PC-3 (cell line): ENCODE data around the gene MRPS27. TPM values are rescaled to one million over a fixed set of nuclear protein-coding genes. Genes with fewer than 3 reads are reported as not detected.
A peak's percentile ranks its signal among the peaks of the same experiment; 100 is the strongest.

ENCODE experiments used
- ATAC-seq: fragments of 200-7000 bp; cut with Tn5 transposase; 2 replicates; pipeline ENCODE4 v1.9.1; 2020; ENCODE audit warnings: mild to moderate bottlenecking, moderate library complexity
- BruUV-seq: library from RNA; stranded (reverse); fragments of 400-500 nt; replicated peaks from 2 replicates; lab custom pipeline; 2021; lab: Mats Ljungman, UMichigan
- CTCF ChIA-PET: fragments of 300-600 bp; sonication (Branson Sonifier 250); formaldehyde crosslinking; loops from one replicate; lab custom pipeline; 2022; ENCODE audit warnings: antibody characterized with exemption; lab: Charles Lee
- POLR2A ChIA-PET: fragments of 300-600 bp; sonication (Branson Sonifier 250); formaldehyde crosslinking; loops from one replicate; lab custom pipeline; 2022; ENCODE audit warnings: antibody characterized with exemption; ENCODE audit not compliant: unreplicated experiment; lab: Charles Lee
- DNase-seq: peaks from one replicate; pipeline ENCODE4 v3.0.0-alpha.2; 2015
- H2AFZ ChIP-seq: fragments of 300-600 bp; sonication (generic); 2 replicates; pipeline ENCODE4 v1.6.0; 2016; ENCODE audit warnings: antibody characterized with exemption, low read length
- H3F3A ChIP-seq: fragments of 300-600 bp; sonication (generic); one replicate; pipeline ENCODE4 v1.6.0; 2017; ENCODE audit warnings: antibody characterized with exemption, low read length, control low read depth, mild to moderate bottlenecking; ENCODE audit not compliant: unreplicated experiment
- H3K27ac ChIP-seq: fragments of 300-600 bp; sonication (generic); 2 replicates; pipeline ENCODE4 v1.5.1; 2016; ENCODE audit warnings: mild to moderate bottlenecking, low read length
- H3K27me3 ChIP-seq: fragments of 300-600 bp; sonication (generic); 2 replicates; pipeline ENCODE4 v1.6.1; 2016; ENCODE audit warnings: low read length, mixed read lengths
- H3K36me3 ChIP-seq: fragments of 300-600 bp; sonication (generic); 2 replicates; pipeline ENCODE4 v1.6.1; 2016; ENCODE audit warnings: low read depth, mixed run types, low read length, mixed read lengths
- H3K4me1 ChIP-seq: fragments of 300-600 bp; sonication (generic); 2 replicates; pipeline ENCODE4 v1.5.1; 2016; ENCODE audit warnings: low read length; ENCODE audit not compliant: insufficient read depth
- H3K4me2 ChIP-seq: fragments of 300-600 bp; sonication (generic); 2 replicates; pipeline ENCODE4 v1.6.0; 2016; ENCODE audit warnings: low read length
- H3K4me3 ChIP-seq: fragments of 300-600 bp; sonication (generic); 2 replicates; pipeline ENCODE4 v1.5.1; 2016; ENCODE audit warnings: mild to moderate bottlenecking, low read length, mixed read lengths
- H3K79me2 ChIP-seq: fragments of 300-600 bp; sonication (generic); 2 replicates; pipeline ENCODE4 v1.6.1; 2017; ENCODE audit warnings: low read length, mixed read lengths
- H3K9ac ChIP-seq: fragments of 300-600 bp; sonication (generic); 2 replicates; pipeline ENCODE4 v1.6.0; 2016; ENCODE audit warnings: mild to moderate bottlenecking, low read length
- H3K9me2 ChIP-seq: fragments of 300-600 bp; sonication (generic); replicated peaks from 2 replicates; pipeline ENCODE4 v1.6.1; 2016; ENCODE audit warnings: mixed run types, low read length, mixed read lengths
- H3K9me3 ChIP-seq: fragments of 300-600 bp; sonication (generic); 2 replicates; pipeline ENCODE4 v1.6.1; 2016; ENCODE audit warnings: low read length, mixed read lengths
- H4K20me1 ChIP-seq: fragments of 300-600 bp; sonication (generic); 2 replicates; pipeline ENCODE4 v1.6.1; 2016; ENCODE audit warnings: low read length, mixed read lengths
- CTCF ChIP-seq: fragments of 300-600 bp; sonication (generic); conservative IDR thresholded peaks from 2 replicates; pipeline ENCODE4 v1.5.1; 2017; ENCODE audit warnings: antibody characterized with exemption, low read depth, mild to moderate bottlenecking, low read length
- EZH2 ChIP-seq: fragments of 300-600 bp; sonication (generic); IDR thresholded peaks from one replicate; pipeline ENCODE4 v1.6.1; 2017; ENCODE audit warnings: antibody characterized with exemption, mild to moderate bottlenecking, low read length; ENCODE audit not compliant: unreplicated experiment
- EZH2phosphoT487 ChIP-seq: fragments of 300-600 bp; sonication (generic); IDR thresholded peaks from 2 replicates; pipeline ENCODE4 v1.6.1; 2018; ENCODE audit warnings: mild to moderate bottlenecking, antibody characterized with exemption, low read length, borderline replicate concordance
- intact Hi-C: fragments of 100-400 bp; cut with micrococcal nuclease; formaldehyde crosslinking; loops from 2 replicates; pipeline ENCODE4 v1.9.0; 2023
- total RNA-seq: library from RNA; depleted of rRNA; stranded (reverse); fragments of >200 nt; gene quantifications from 2 replicates; pipeline ENCODE4 v1.2.3, GENCODE V29; 2014

MRPS27 gene
- total RNA-seq, 1 experiment from 2014 or later: 59.0 TPM

GRCh38 chr5:72282878-72283277 lies 37.2 kb downstream of the MRPS27 start:
- H3K4me3 ChIP-seq: no peak overlapping the region
- no TSS peak for BruUV-seq
- DNase-seq: no peak
- ChIA-PET POLR2A (interaction anchor here (0.7 kb wide), 1 partner anchor 25 kb away, joined by 4 read pairs; no protein-coding TSS in a partner anchor), CTCF (no interaction called here)
- no peaks in the 10 kb centered on the region for H4K20me1 ChIP-seq
- H3K27ac ChIP-seq: no peak overlapping the region
- no peak overlapping the region for H2AFZ ChIP-seq
- H3K9me2 ChIP-seq: no peaks in the 10 kb centered on the region
- no peaks in the 10 kb centered on the region for H3K79me2 ChIP-seq
- H3K27me3 ChIP-seq: no peaks in the 10 kb centered on the region
- no peak for ATAC-seq
- TF ChIP-seq EZH2 (no peak), CTCF (no peak), EZH2phosphoT487 (no peak)
- intact Hi-C loops: loop anchor here (5.0 kb wide), 1 partner anchor 36 kb away; no protein-coding TSS in a partner anchor
- H3K4me1 ChIP-seq: no peaks in the 10 kb centered on the region
- H3K9me3 ChIP-seq: no peaks in the 10 kb centered on the region
- H3K4me2 ChIP-seq: no peak overlapping the region
- H3K9ac ChIP-seq: no peak overlapping the region
- H3F3A ChIP-seq: no peaks in the 10 kb centered on the region
- H3K36me3 ChIP-seq: no peaks in the 10 kb centered on the region; the same call in 1 of the 2 replicates

GRCh38 chr5:72281764-72282499 lies 38.1 kb downstream of the MRPS27 start:
- Histone ChIP-seq H3K4me2 (no peak overlapping the region), H3K9ac (no peak overlapping the region), H3K36me3 (no peaks in the 10 kb centered on the region; the same call in 1 of the 2 replicates), H3K27ac (no peak overlapping the region), H3K27me3 (no peaks in the 10 kb centered on the region), H3K9me2 (no peaks in the 10 kb centered on the region), H3F3A (no peaks in the 10 kb centered on the region), H3K79me2 (no peaks in the 10 kb centered on the region), H3K9me3 (no peaks in the 10 kb centered on the region), H2AFZ (no peak overlapping the region), H4K20me1 (no peaks in the 10 kb centered on the region), H3K4me3 (no peak overlapping the region), H3K4me1 (no peaks in the 10 kb centered on the region)
- DNase-seq (no peak), ATAC-seq (peak; percentile 18; the same call in 1 of the 2 replicates)
- TSS peak; percentile 88 for BruUV-seq
- TF ChIP-seq EZH2phosphoT487 (no peak), CTCF (no peak), EZH2 (no peak)
- intact Hi-C loops: loop anchor here (5.0 kb wide), 1 partner anchor 35 kb away; no protein-coding TSS in a partner anchor
- CTCF ChIA-PET: interaction anchor here (0.6 kb wide), 1 partner anchor 33 kb away, joined by 6 read pairs; no protein-coding TSS in a partner anchor
- POLR2A ChIA-PET: no interaction called here

- H4K20me1 ChIP-seq: no peaks in the 10 kb centered on the region
- H3K4me1 ChIP-seq: no peaks in the 10 kb centered on the region
- H3K27ac ChIP-seq: no peak overlapping the region
- no TSS peak for BruUV-seq
- H3K27me3 ChIP-seq: no peaks in the 10 kb centered on the region
- H3K4me2 ChIP-seq: no peak overlapping the region
- H3K4me3 ChIP-seq: no peak overlapping the region
- no peaks in the 10 kb centered on the region for H3F3A ChIP-seq
- no peaks in the 10 kb centered on the region for H3K9me3 ChIP-seq
- DNase-seq (no peak), ATAC-seq (no peak)
- ChIA-PET CTCF (interaction anchor here (0.6 kb wide), 1 partner anchor 33 kb away, joined by 6 read pairs; no protein-coding TSS in a partner anchor), POLR2A (interaction anchor here (0.6 kb wide), 1 partner anchor 18 kb away, joined by 5 read pairs; no protein-coding TSS in a partner anchor)
- H3K9ac ChIP-seq: no peak overlapping the region
- no peaks in the 10 kb centered on the region for H3K9me2 ChIP-seq
- no peaks in the 10 kb centered on the region; the same call in 1 of the 2 replicates for H3K36me3 ChIP-seq
- intact Hi-C loops: loop anchor here (5.0 kb wide), 1 partner anchor 34 kb away; no protein-coding TSS in a partner anchor
- no peaks in the 10 kb centered on the region for H3K79me2 ChIP-seq
- no peak overlapping the region for H2AFZ ChIP-seq
- TF ChIP-seq EZH2 (no peak), CTCF (no peak), EZH2phosphoT487 (no peak)
These were observed 38.6 kb downstream of the MRPS27 start for GRCh38 chr5:72281430-72281763.
